Measurements from ENCODE around the gene EGLN1. TPM values are rescaled to one million over a fixed set of nuclear protein-coding genes. Genes with fewer than 3 reads are reported as not detected.
A peak's percentile ranks its signal among the peaks of the same experiment; 100 is the strongest.

Gene EGLN1
- total and polyA plus RNA-seq, 2 of the 8 experiments (the other 6 are each of a cell fraction or from before 2014, with no cell fraction given), result 4.0 to 6.4 TPM

DNA sequence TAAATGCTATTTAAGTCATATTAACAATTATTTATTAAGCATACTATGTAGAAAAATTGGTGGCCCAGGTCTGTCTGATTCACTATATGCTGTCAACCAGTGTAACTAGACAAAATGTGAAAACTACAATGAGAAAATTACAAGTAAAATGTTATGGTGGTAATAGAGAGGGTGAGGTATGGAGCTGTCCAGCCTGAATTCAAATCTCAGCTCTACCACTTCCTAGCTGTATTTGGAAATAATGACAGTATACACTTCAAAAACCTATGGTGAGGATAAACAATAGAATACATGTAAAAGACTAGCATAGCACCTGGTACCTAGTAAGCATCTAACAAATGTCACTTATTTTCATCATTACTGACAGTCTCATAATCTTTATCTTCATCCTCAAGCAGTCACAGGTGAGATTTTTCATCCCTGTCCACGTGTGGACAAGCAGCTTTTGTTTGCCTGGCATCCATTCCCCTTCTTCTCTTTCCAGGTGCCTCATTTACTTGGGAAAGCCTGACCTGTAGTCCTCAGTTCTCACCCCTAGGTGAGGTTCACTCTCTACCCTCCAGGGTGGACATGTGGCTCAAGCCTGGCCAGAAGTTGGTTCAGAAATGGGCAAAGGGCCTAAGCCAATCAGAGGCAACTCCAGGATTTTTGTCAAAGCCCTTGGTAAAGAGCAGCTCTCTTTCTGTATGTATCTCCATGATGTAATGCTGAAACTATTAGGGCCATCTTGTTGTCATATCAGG lies 29.5 kb downstream of the EGLN1 start (continued):
- TF ChIP-seq, protein P1, sequence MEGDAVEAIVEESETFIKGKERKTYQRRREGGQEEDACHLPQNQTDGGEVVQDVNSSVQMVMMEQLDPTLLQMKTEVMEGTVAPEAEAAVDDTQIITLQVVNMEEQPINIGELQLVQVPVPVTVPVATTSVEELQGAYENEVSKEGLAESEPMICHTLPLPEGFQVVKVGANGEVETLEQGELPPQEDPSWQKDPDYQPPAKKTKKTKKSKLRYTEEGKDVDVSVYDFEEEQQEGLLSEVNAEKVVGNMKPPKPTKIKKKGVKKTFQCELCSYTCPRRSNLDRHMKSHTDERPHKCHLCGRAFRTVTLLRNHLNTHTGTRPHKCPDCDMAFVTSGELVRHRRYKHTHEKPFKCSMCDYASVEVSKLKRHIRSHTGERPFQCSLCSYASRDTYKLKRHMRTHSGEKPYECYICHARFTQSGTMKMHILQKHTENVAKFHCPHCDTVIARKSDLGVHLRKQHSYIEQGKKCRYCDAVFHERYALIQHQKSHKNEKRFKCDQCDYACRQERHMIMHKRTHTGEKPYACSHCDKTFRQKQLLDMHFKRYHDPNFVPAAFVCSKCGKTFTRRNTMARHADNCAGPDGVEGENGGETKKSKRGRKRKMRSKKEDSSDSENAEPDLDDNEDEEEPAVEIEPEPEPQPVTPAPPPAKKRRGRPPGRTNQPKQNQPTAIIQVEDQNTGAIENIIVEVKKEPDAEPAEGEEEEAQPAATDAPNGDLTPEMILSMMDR (IDR thresholded peaks at IDR 0.05; ENCODE audit: control extremely low read depth in 1 of 3, insufficient read depth in 1 of 3, low read depth in 1 of 3, low read length in 3 of 3), result peak in 1 of 3 experiments; percentile 24; a peak in 1 of 4 replicates

Measured in H1 (cell line).